NT2/D1 (cell line): ENCODE measurements around the gene SAMM50.

Experiments used
- DNase-seq: peaks from one replicate; pipeline ENCODE4 v3.0.0-alpha.2; 2011; ENCODE audit warnings: low read depth, low spot score
- H3K27me3 ChIP-seq: 2 replicates; pipeline ENCODE4 v1.6.0; 2011; ENCODE audit warnings: mild to moderate bottlenecking; ENCODE audit not compliant: insufficient read length, insufficient read depth
- H3K36me3 ChIP-seq: 2 replicates; pipeline ENCODE4 v1.6.1; 2011; ENCODE audit warnings: mild to moderate bottlenecking, low read length, mixed read lengths; ENCODE audit not compliant: insufficient read depth, insufficient read length
- H3K4me1 ChIP-seq: 2 replicates; pipeline ENCODE4 v1.5.1; 2011; ENCODE audit not compliant: insufficient read depth, insufficient read length
- H3K4me3 ChIP-seq: 2 replicates; pipeline ENCODE4 v1.5.1; 2011; ENCODE audit warnings: low read depth; ENCODE audit not compliant: insufficient read length
- H3K9ac ChIP-seq: 2 replicates; pipeline ENCODE4 v1.6.0; 2011; ENCODE audit warnings: low read depth; ENCODE audit not compliant: insufficient read length
- H3K9me3 ChIP-seq: 2 replicates; pipeline ENCODE4 v1.5.1; 2011; ENCODE audit warnings: mild to moderate bottlenecking, low read length; ENCODE audit not compliant: insufficient read depth
- SUZ12 ChIP-seq: IDR thresholded peaks from 2 replicates; pipeline ENCODE4 v1.6.1; 2011; ENCODE audit not compliant: insufficient read length, insufficient read depth; ENCODE audit errors: extremely low read depth
- YY1 ChIP-seq: IDR thresholded peaks from 2 replicates; pipeline ENCODE4 v1.6.1; 2011; ENCODE audit not compliant: insufficient read length, insufficient read depth
- ZNF274 ChIP-seq: IDR thresholded peaks from 2 replicates; pipeline ENCODE4 v1.6.1; 2011; ENCODE audit warnings: mild to moderate bottlenecking, low read depth, low read length

Gene SAMM50

GRCh38 chr22:43983808-43984207 lies 28.6 kb downstream of the SAMM50 start:
- H3K36me3 ChIP-seq, result peaks cover 71% of the 10 kb centered on the region

GRCh38 chr22:43985532-43985931 lies 30.3 kb downstream of the SAMM50 start:
- Histone ChIP-seq H3K4me3 (no peak overlapping the region), H3K9me3 (no peaks in the 10 kb centered on the region), H3K27me3 (no peaks in the 10 kb centered on the region), H3K36me3 (peaks cover 69% of the 10 kb centered on the region), H3K4me1 (no peaks in the 10 kb centered on the region), H3K9ac (no peak overlapping the region)
- TF ChIP-seq ZNF274, result no peak
- TF ChIP-seq YY1, result no peak
- no peak for TF ChIP-seq SUZ12
- no peak for DNase-seq

More at GRCh38 chr22:43983808-43984207, 28.6 kb downstream of the SAMM50 start:
- no peak for DNase-seq
- Histone ChIP-seq H3K9me3 (no peaks in the 10 kb centered on the region), H3K4me3 (no peak overlapping the region), H3K4me1 (no peaks in the 10 kb centered on the region), H3K9ac (no peak overlapping the region), H3K27me3 (no peaks in the 10 kb centered on the region)
- TF ChIP-seq ZNF274 (no peak), YY1 (no peak), SUZ12 (no peak)

GRCh38 chr22:43988116-43988820 lies 33.0 kb downstream of the SAMM50 start:
- H3K4me1 ChIP-seq, result no peaks in the 10 kb centered on the region
- no peaks in the 10 kb centered on the region for H3K9me3 ChIP-seq
- no peak for DNase-seq
- H3K9ac ChIP-seq, result no peak overlapping the region
- peaks cover 71% of the 10 kb centered on the region for H3K36me3 ChIP-seq
- no peak overlapping the region for H3K4me3 ChIP-seq
- TF ChIP-seq SUZ12 (no peak), ZNF274 (no peak), YY1 (no peak)
- no peaks in the 10 kb centered on the region for H3K27me3 ChIP-seq

GRCh38 chr22:43988960-43989359 lies 33.7 kb downstream of the SAMM50 start:
- peaks cover 71% of the 10 kb centered on the region for H3K36me3 ChIP-seq

GRCh38 chr22:43990044-43990443 lies 34.8 kb downstream of the SAMM50 start:
- DNase-seq, result no peak
- Histone ChIP-seq H3K4me3 (no peak overlapping the region), H3K9me3 (no peaks in the 10 kb centered on the region), H3K36me3 (peaks cover 77% of the 10 kb centered on the region), H3K9ac (no peak overlapping the region), H3K27me3 (no peaks in the 10 kb centered on the region), H3K4me1 (peaks cover 3% of the 10 kb centered on the region)
- TF ChIP-seq ZNF274 (no peak), YY1 (no peak), SUZ12 (no peak)

More at GRCh38 chr22:43988960-43989359, 33.7 kb downstream of the SAMM50 start:
- Histone ChIP-seq H3K9ac (no peak overlapping the region), H3K4me3 (no peak overlapping the region), H3K4me1 (peaks cover under 1% of the 10 kb centered on the region), H3K9me3 (no peaks in the 10 kb centered on the region), H3K27me3 (no peaks in the 10 kb centered on the region)
- TF ChIP-seq YY1, result no peak
- TF ChIP-seq ZNF274, result no peak
- TF ChIP-seq SUZ12, result no peak
- DNase-seq, result no peak

GRCh38 chr22:43991316-43992020 lies 36.2 kb downstream of the SAMM50 start:
- DNase-seq, result no peak
- Histone ChIP-seq H3K9me3 (no peaks in the 10 kb centered on the region), H3K36me3 (peaks cover 79% of the 10 kb centered on the region), H3K4me1 (peaks cover 5% of the 10 kb centered on the region), H3K4me3 (no peak overlapping the region), H3K9ac (no peak overlapping the region), H3K27me3 (no peaks in the 10 kb centered on the region)
- no peak for TF ChIP-seq ZNF274
- TF ChIP-seq SUZ12, result no peak

- no peaks in the 10 kb centered on the region for H3K27me3 ChIP-seq
- TF ChIP-seq YY1, result no peak
- TF ChIP-seq SUZ12, result no peak
- no peak for TF ChIP-seq ZNF274
- H3K36me3 ChIP-seq, result peaks cover 81% of the 10 kb centered on the region
- no peak for DNase-seq
- no peak overlapping the region for H3K4me3 ChIP-seq
- H3K4me1 ChIP-seq, result peaks cover 5% of the 10 kb centered on the region
- H3K9me3 ChIP-seq, result no peaks in the 10 kb centered on the region
- no peak overlapping the region for H3K9ac ChIP-seq
These were observed 37.1 kb downstream of the SAMM50 start for GRCh38 chr22:43992331-43992821.
